HG03575 (cell line): ENCODE measurements around the gene BRSK1.
"Not testable (repeated sequence)": the region's sequence is repeated elsewhere in the genome, so short reads cannot be mapped to it uniquely, and the experiment has no call there.

ENCODE experiments used
- ATAC-seq: cut with Tn5 transposase; IDR thresholded peaks from one replicate; pipeline ENCODE4 v1.9.1; 2021; ENCODE audit not compliant: unreplicated experiment, insufficient number of reproducible peaks, low FRiP score; ENCODE audit errors: extremely low read depth

BRSK1 gene

GRCh38 chr19:55319785-55320184 lies 36.0 kb downstream of the BRSK1 start:
- ATAC-seq, result no peak

DNA sequence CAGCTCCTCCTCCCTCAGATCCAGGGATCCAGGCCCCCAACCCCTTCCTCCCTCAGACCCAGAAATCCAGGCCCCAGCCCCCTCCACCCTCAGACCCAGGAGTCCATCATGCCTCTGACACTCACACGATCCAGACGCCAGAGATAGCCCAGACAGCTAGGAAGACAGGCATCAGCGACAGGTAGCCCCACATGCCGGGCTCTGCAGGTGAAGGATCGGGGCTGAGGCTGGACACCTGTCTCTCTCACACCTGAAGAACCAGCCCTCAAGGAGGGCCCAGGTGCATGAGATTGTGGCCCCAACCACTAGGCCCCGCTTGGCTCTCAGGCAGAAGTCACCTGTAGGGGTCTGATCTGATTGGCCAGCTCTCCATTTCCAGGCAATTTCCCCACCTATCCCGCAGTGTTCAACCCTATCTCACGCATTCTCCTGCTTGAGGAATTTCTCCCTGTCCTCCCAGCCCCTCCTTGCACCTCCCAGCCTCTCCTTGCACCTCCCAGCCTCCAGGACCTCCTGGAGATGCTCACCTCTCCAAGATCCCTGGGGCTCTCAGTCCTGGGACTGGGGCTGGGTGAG lies 37.1 kb downstream of the BRSK1 start:
- ATAC-seq, result no peak

GRCh38 chr19:55321466-55322137 lies 37.8 kb downstream of the BRSK1 start:
- ATAC-seq, result no peak

GRCh38 chr19:55322204-55322885 lies 38.5 kb downstream of the BRSK1 start:
- ATAC-seq, result no peak

DNA sequence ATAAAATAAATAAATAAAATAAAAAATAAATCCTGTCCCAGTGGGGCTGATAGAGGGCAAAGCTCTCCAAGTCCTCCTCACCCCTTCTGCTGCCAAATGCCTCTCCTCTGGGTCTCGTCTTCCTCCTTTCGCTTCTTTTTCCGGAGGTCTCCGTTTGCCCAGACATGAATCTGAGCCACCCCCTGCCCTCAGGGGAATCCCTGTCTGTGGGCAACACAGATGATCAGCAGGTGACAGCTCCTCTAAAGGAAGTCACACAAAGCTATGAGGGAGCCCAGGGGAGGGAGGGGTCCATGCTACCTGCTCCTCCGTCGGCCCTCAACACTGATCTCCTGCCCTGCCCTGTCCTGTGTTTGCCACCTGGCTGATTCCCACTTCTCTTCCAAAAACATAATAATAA lies 40.9 kb downstream of the BRSK1 start:
- ATAC-seq, result no peak

- ATAC-seq, result no peak
Measured at GRCh38 chr19:55325172-55325571, 41.4 kb downstream of the BRSK1 start, which contains the start of gene TMEM150B. Gene TMEM150B, minus strand, starts transcription at chr19:55325341. Its CDS starts 4,305 bp downstream, at chr19:55321036.

DNA sequence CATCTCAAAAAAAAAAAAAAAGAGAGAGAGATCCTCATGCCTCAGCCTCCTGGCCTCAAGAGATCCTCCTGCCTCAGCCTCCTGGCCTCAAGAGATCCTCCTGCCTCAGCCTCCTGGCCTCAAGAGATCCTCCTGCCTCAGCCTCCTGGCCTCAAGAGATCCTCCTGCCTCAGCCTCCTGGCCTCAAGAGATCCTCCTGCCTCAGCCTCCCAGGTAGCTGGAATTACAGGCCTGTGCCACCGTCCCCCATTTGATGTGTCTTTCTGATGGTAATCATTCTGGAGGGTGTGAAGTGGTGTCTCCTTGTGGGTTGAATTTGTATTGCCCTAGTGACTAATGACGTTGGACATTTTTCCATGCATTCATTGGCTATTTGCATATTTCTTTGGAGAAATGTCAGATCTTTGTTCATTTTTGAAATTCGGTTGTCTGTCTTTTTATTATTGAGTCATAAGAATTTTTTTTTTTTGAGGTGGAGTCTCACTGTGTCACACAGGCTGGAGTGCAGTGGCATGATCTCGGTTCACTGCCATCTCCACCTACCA lies 45.0 kb downstream of the BRSK1 start:
- not testable (repeated sequence) for ATAC-seq

DNA sequence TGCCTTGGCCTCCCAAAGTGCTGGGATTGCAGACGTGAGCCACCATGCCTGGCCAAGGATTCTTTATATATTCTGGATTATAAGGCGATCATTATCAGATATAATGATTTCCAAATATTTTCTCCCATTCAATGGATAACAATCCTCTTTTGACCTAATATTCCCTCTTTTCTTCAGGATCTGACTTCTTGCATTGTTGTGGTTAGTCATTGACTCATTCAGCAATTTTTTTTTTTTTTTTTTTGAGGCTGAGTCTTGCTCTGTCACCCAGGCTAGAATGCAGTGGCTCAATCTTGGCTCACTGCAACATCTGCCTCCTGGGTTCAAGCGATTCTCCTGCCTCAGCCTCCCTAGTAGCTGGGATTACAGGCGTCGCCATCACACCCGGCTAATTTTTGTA lies 46.0 kb downstream of the BRSK1 start:
- ATAC-seq, result not testable (repeated sequence)

DNA sequence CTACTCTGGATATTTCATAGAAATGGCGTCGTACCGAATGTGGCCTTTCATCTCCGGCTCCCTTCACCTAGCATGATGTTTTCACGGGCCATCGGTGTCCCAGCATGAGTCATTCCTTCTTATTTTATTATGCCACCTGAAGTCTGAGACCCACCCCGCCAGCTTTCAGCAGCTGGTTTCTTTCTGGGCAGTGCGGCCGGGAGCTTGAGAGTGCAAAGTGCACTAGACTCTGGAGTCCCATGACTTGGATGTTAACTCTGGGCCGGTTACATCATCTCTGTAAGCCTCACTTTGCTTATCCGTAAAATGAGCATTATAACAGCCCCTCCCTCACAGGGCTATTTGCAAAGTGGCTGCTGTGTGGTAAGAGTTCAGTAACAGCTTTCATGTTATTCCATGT lies 50.1 kb downstream of the BRSK1 start:
- ATAC-seq, result no peak

DNA sequence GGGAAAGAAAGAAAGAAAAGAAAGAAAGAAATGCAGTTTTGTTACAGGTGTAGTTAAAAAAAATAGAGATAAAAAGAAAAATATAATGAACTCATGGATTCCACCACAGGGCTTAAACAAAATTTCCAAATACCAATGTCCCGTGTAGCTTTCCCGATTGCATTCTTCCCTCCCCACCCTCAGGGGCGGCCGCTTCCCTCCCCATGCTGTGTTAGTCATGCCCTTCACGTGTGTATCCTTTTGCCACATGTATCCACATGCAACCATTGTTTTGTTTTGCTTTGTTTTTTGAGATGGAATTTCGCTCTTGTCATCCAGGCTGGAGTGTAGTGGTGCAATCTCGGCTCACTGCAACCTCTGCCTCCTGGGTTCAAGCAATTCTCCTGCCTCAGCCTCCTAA lies 52.3 kb downstream of the BRSK1 start:
- ATAC-seq, result no peak

DNA sequence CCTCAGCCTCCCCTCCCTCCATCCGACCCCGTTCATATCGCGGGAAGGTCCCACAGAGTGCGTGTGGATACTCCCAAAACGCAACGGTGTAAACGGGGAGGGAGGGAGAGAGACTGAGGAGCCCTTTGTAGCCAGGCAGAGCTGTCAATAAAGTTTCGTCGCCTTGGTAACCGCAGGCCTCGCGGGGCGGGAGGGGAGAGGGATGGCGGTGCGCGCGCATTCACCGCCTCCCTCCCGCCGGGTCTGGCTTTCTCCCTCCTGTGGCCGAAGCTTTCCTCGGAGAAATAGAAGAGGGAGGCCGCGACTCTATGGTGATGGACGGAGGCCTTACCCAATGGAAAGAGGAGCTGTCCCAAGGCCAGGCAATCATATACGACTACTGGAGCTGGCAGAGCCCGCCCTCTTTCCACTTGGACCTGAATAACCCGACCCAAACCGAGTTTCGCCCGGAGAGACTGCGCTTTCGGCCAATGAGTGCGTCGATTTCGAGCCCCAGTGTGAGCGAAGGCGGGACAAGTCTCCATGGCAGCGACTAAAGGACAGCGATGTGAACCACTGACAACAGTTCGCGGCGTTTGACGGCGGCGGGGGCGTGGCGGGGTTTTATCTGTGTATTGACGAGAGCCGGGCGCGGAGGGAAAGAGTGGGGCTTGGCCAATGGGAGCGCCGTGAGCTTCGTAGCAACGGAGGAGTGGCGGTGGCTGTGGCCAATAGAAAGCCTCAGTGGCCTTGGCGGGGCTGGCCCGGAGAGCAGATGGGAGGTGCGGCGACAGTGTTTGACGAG lies 55.5 kb downstream of the BRSK1 start, which contains the start of gene KMT5C:
KMT5C (plus strand) TSS at position 772 of the 784 bp plus-strand sequence. CDS start 2,061 bp downstream, outside the sequence.
- ATAC-seq, result peak; percentile 78

- no peak for ATAC-seq
Measured at GRCh38 chr19:55339889-55340783, 56.3 kb downstream of the BRSK1 start.

DNA sequence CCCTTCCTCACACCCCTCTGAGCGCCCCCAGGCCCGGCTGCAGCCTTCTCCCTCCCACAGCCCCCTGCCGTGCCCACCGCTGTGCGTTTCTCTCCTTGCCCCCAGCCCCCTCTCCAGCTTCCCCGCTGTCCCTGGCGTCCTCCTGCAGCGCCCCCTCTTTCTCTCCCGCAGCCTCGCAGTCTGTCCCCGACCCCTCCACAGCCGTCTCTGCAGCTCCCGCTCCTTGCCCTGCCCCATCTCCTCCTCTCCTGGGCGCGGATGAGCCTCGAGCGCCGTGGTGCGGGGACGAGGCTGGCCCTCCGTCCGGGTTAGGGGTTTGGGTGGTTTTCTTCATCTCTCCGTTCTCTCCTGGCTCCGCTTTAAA lies 57.0 kb downstream of the BRSK1 start:
- ATAC-seq, result no peak

- ATAC-seq, result no peak
Measured at GRCh38 chr19:55341171-55341588, 57.4 kb downstream of the BRSK1 start.

DNA sequence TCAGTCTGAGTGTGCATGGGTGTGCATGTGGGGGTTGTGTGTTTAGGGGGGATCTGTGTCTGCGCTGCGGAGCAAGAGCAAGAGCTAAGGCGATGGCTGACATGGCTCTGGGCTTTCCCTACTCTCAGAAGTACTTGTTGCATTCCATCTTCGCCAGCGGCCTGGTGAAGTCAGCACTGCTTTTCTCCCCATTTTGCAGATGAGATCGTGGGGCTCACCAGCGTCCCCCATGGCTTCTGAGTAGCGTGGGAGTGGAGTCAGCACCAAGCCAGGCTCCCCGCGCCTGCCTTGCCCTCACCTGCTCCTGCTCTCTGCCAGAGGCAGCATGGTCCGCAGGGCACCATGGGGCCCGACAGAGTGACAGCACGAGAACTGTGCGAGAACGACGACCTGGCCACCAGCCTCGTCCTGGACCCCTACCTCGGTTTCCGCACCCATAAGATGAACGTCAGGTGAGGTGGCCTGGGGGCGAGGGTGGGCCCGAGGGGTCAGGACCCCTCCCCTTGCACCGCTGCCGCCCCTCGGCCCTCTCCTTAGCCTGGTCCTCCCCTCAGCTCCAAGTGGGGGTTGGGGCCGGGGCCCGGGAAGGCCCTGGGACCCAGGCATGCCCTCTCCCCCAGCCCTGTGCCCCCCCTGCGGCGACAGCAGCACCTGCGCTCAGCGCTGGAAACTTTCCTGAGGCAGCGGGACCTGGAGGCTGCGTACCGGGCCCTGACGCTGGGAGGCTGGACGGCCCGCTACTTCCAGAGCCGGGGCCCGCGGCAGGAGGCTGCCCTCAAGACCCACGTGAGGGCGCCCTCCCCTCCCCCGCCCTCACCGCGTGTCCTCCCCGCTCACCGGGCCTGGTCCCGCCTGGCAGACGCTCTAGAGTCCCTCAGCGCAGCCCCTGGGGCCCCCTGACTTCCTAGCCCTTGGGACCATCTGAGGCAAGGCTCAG lies 58.1 kb downstream of the BRSK1 start:
- ATAC-seq, result no peak

GRCh38 chr19:55344444-55344843 lies 60.6 kb downstream of the BRSK1 start:
- ATAC-seq, result no peak

DNA sequence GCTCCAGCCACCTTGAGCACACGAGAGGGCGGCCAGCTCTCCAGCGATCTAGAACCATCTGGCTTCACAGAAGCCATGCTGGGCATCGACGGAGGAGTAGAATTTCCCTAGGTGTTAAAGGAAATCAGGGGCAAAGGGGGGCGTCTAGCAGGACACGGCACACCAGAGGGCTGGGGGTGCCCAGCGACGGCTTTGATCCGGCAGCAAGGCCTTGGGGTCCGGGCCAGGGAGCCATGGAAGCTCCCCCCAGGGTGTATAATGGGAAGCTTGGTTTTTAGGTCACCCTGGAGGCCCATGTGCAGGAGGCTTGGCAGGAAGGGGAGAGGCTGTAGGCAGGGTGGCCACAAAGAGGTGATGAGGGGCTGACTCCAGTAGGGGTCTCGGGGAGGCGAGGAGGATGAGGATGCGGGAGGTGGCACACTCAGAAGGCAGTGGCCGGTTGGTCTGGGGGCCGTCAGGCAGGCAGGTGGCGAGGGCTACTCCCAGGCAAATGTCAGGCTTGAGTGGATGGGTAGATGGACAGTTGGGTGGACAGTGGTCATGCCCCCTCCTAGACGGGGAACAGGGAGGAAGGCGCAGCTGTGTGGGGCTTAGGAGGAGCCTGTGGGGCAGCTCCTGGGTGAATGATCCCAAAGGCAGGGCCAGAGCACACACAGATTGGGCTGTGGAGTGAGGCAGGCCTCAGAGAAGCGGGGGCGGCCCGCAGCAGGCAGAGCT lies 61.5 kb downstream of the BRSK1 start:
- no peak for ATAC-seq
